GM10248 (cell line): ENCODE data around the gene ACOXL.

Experiments used
- CTCF ChIA-PET: fragments of 300-600 bp; sonication (Branson Sonifier 250); formaldehyde crosslinking; extraction: SDS; loops from one replicate; lab custom pipeline; 2021; ENCODE audit warnings: antibody characterized with exemption; lab: Yijun Ruan, JAX
- POLR2A ChIA-PET: fragments of 350-650 bp; sonication (Branson Sonifier 250); formaldehyde crosslinking; extraction: SDS; loops from one replicate; lab custom pipeline; 2020; ENCODE audit warnings: antibody characterized with exemption; lab: Yijun Ruan, JAX
- DNase-seq: peaks from one replicate; pipeline ENCODE4 v3.0.0; 2012; ENCODE audit errors: extremely low spot score
- TF ChIP-seq, protein P1 (sequence below): IDR thresholded peaks from 2 replicates; pipeline ENCODE4 v1.5.1; 2012; ENCODE audit warnings: mild to moderate bottlenecking, low read depth; ENCODE audit errors: extremely low read depth, missing control alignments, control extremely low read depth

The ACOXL gene

DNA sequence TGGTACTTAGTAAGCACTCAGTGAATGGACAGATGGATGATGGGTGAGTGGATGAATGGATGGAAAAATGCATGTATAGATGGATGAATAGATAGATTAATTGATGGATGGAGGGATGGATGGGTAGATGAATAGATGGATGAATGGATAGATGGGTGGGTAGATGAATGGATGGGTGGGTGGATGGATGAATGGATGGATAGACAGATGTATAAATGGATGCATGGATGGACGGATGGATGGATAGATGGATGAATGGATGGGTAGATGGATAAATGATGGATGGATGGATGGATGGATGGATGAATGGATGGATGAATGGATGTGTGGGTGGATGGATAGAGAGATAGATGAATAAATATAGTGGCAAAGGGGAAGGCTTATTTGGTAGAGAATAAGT, 83.6 kb downstream of the ACOXL start:
- ChIA-PET CTCF (interaction anchor here (1.1 to 1.9 kb wide), 3 partner anchors 8 to 11 kb away, joined by 4 to 6 read pairs (median 4); no protein-coding TSS in a partner anchor), POLR2A (no interaction called here)
- no peak for DNase-seq
- TF ChIP-seq, protein P1, sequence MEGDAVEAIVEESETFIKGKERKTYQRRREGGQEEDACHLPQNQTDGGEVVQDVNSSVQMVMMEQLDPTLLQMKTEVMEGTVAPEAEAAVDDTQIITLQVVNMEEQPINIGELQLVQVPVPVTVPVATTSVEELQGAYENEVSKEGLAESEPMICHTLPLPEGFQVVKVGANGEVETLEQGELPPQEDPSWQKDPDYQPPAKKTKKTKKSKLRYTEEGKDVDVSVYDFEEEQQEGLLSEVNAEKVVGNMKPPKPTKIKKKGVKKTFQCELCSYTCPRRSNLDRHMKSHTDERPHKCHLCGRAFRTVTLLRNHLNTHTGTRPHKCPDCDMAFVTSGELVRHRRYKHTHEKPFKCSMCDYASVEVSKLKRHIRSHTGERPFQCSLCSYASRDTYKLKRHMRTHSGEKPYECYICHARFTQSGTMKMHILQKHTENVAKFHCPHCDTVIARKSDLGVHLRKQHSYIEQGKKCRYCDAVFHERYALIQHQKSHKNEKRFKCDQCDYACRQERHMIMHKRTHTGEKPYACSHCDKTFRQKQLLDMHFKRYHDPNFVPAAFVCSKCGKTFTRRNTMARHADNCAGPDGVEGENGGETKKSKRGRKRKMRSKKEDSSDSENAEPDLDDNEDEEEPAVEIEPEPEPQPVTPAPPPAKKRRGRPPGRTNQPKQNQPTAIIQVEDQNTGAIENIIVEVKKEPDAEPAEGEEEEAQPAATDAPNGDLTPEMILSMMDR = no peak

GRCh38 chr2:110816404-110817365, 84.3 kb downstream of the ACOXL start:
- TF ChIP-seq, protein P1 = no peak
- POLR2A ChIA-PET = no interaction called here
- CTCF ChIA-PET = interaction anchor here (1.1 to 1.9 kb wide), 3 partner anchors 8 to 11 kb away, joined by 4 to 6 read pairs (median 4); no protein-coding TSS in a partner anchor
- no peak for DNase-seq

- TF ChIP-seq, protein P1 = no peak
- no peak for DNase-seq
- CTCF ChIA-PET = interaction anchor here (1.1 to 1.8 kb wide), 3 partner anchors 13 to 34 kb away, joined by 3 to 6 read pairs (median 3); no protein-coding TSS in a partner anchor
- POLR2A ChIA-PET = no interaction called here
Measured at GRCh38 chr2:110818767-110819481, 86.6 kb downstream of the ACOXL start.

DNA sequence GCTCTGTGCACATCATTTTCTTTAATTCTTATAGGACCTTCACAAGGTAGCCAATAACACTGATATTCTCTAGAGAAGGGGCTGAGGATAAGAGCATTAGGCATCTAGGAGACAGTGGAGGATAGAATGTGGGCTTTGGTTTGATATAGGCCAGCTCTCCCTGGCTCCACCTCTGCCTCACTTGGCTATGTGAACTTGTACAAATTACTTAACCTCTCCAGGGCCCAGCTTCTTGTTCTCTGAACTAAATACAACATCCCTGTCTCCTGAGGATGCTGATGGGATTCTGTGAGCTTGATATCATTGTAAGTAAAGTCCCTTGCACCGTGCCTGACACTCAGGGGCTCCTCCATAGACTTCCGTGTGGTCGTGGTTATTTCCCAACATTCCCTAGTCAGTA, 87.3 kb downstream of the ACOXL start:
- no peak for DNase-seq
- POLR2A ChIA-PET = no interaction called here
- CTCF ChIA-PET = interaction anchor here (1.4 to 1.8 kb wide), 2 partner anchors 32 to 33 kb away, joined by 3 to 6 read pairs; no protein-coding TSS in a partner anchor
- TF ChIP-seq, protein P1 = no peak

DNA sequence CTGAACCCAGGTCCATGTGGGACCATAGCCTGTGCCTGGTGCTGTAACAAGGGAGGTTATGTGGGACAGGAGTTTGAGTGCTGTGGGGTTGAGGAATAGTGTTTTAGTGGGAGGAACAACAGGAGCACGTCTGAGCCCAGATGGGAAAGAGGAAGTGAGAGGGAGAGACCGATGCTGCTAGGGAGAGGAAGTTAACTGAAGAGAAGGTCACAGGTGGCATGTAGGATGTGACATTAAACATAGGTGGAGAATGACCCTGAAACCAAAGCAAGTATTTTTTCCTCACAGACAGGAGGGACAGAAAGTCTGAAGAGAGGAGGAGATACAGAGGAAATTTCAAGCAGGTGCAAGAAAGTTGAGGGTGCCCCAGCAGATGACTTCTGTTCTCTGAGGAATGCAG, 87.8 kb downstream of the ACOXL start:
- CTCF ChIA-PET = interaction anchor here (1.4 to 3.6 kb wide), 2 partner anchors 8 to 32 kb away, joined by 3 to 23 read pairs; no protein-coding TSS in a partner anchor
- POLR2A ChIA-PET = no interaction called here
- TF ChIP-seq, protein P1 = no peak

GRCh38 chr2:110823165-110823564, 90.8 kb downstream of the ACOXL start:
- ChIA-PET POLR2A (interaction anchor here (0.6 kb wide), 1 partner anchor 141 kb away, joined by 4 read pairs; no protein-coding TSS in a partner anchor), CTCF (interaction anchor here (1.6 to 3.6 kb wide), 2 partner anchors 11 to 32 kb away, joined by 3 to 23 read pairs; no protein-coding TSS in a partner anchor)
- TF ChIP-seq, protein P1 = no peak
- DNase-seq = no peak

More for the DNA sequence above, 87.8 kb downstream of the ACOXL start:
- DNase-seq = no peak
